Body of pancreas (tissue), 4 donors: ENCODE measurements around the gene PHRF1. TPM values are rescaled to one million over a fixed set of nuclear protein-coding genes. Genes with fewer than 3 reads are reported as not detected.

Experiments used
- ATAC-seq: fragments of 150-250 bp; one replicate; pipeline ENCODE4 v1.9.1; 2016
- DNase-seq, 4 donors: peaks; one replicate each; pipeline ENCODE4 v3.0.0-alpha.2; 2019
- H3K27ac ChIP-seq, 4 donors: fragments of 200-600 bp; sonication (generic); 1 replicate in 3 of 4; 2 replicates in 1 of 4; pipeline versions ENCODE4 v1.5.1 to v1.6.1; 2016 to 2019; ENCODE audit warnings: mild to moderate bottlenecking in 1 of 4, mixed read lengths in 1 of 4, moderate library complexity in 1 of 4
- H3K27me3 ChIP-seq, 2 donors: fragments of 200-600 bp; sonication (generic); one replicate each; pipeline ENCODE4 v1.6.0; 2016; ENCODE audit warnings: mild to moderate bottlenecking in 1 of 2
- H3K36me3 ChIP-seq, 2 donors: fragments of 200-600 bp; sonication (generic); replicated peaks in 1 of 2; 2 replicates each; pipeline ENCODE4 v1.5.1; 2016; ENCODE audit warnings: low read depth in 2 of 2; ENCODE audit not compliant: insufficient read depth in 1 of 2
- H3K4me1 ChIP-seq: fragments of 200-600 bp; sonication (generic); one replicate; pipeline ENCODE4 v1.6.0; 2016
- H3K4me3 ChIP-seq, 2 donors: fragments of 200-600 bp; sonication (generic); 1 replicate in 1 of 2; 2 replicates in 1 of 2; pipeline ENCODE4 v1.5.1; 2016 to 2019
- H3K9me3 ChIP-seq, 3 donors: fragments of 200-600 bp; sonication (generic); 1 replicate in 2 of 3; 2 replicates in 1 of 3; pipeline ENCODE4 v1.5.1; 2016
- POLR2A ChIP-seq, 3 donors: fragments of 450-650 bp; IDR thresholded peaks; one replicate each; pipeline ENCODE4 v1.6.1; 2016; ENCODE audit warnings: antibody characterized with exemption in 3 of 3, mild to moderate bottlenecking in 2 of 3
- WGBS, 2 donors: methylation state at CpG; one replicate each; pipeline ENCODE4 v1.1.5; 2017; 5-methylcytosine and 5-hydroxymethylcytosine counted together
- intact Hi-C: fragments of 100-400 bp; cut with DNase I; formaldehyde crosslinking; loops from one replicate; pipeline ENCODE4 v1.15.1; 2023
- total RNA-seq, 2 donors: library from RNA; depleted of rRNA; stranded (reverse); fragments of >200 nt; gene quantifications; one replicate each; pipeline ENCODE4 v1.1.0, GENCODE V29; 2016
- TF ChIP-seq, protein P1 (sequence below), 7 experiments: fragments of 450-650 bp in 4 of 7; fragments of 200-600 bp in 3 of 7; sonication (generic) in 3 of 7; IDR thresholded peaks; one replicate each; pipeline ENCODE4 v1.5.1; 2016 to 2019; ENCODE audit warnings: antibody characterized with exemption in 7 of 7

The PHRF1 gene
- total RNA-seq, 2 donors from 2014 or later: 18.2 to 34.3 TPM

DNA sequence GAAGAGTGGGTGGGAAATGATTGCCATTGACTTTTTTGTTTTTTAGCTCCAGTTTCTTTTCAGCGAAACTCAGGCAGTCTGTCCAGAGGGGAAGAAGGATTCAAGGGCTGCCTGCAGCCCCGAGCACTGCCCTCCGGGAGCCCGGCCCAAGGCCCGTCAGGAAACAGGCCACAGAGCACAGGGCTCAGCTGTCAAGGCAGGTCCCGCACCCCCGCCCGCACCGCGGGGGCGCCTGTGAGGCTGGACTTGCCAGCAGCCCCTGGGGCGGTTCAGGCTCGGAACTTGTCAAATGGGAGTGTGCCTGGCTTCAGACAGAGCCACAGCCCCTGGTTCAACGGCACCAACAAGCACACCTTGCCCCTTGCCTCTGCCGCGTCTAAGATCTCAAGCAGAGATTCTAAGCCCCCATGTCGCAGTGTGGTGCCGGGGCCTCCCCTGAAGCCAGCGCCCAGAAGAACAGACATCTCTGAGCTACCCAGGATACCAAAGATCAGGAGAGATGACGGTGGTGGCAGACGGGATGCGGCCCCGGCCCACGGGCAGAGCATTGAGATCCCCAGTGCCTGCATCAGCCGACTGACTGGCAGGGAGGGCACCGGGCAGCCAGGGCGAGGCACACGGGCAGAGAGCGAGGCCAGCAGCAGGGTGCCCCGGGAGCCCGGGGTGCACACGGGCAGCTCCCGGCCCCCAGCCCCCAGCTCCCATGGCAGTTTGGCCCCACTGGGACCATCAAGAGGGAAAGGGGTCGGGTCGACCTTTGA lies 30.9 kb downstream of the PHRF1 start:
- no peak overlapping the region for H3K27ac ChIP-seq
- no peak overlapping the region for H3K4me3 ChIP-seq
- ATAC-seq (no peak), DNase-seq (no peak)
- no peaks in the 10 kb centered on the region for H3K4me1 ChIP-seq
- intact Hi-C loops: no loop called here
- WGBS, 2 donors: 89% methylated on average over 3 to 34 of the region's 35 CpGs
- no peaks in the 10 kb centered on the region for H3K27me3 ChIP-seq
- H3K9me3 ChIP-seq: no peaks in the 10 kb centered on the region
- peaks cover 25 to 65% of the 10 kb centered on the region in 2 donors for H3K36me3 ChIP-seq
- TF ChIP-seq, protein P1, sequence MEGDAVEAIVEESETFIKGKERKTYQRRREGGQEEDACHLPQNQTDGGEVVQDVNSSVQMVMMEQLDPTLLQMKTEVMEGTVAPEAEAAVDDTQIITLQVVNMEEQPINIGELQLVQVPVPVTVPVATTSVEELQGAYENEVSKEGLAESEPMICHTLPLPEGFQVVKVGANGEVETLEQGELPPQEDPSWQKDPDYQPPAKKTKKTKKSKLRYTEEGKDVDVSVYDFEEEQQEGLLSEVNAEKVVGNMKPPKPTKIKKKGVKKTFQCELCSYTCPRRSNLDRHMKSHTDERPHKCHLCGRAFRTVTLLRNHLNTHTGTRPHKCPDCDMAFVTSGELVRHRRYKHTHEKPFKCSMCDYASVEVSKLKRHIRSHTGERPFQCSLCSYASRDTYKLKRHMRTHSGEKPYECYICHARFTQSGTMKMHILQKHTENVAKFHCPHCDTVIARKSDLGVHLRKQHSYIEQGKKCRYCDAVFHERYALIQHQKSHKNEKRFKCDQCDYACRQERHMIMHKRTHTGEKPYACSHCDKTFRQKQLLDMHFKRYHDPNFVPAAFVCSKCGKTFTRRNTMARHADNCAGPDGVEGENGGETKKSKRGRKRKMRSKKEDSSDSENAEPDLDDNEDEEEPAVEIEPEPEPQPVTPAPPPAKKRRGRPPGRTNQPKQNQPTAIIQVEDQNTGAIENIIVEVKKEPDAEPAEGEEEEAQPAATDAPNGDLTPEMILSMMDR (IDR thresholded peaks at IDR 0.05): no peak
- TF ChIP-seq POLR2A (IDR thresholded peaks at IDR 0.05): no peak

DNA sequence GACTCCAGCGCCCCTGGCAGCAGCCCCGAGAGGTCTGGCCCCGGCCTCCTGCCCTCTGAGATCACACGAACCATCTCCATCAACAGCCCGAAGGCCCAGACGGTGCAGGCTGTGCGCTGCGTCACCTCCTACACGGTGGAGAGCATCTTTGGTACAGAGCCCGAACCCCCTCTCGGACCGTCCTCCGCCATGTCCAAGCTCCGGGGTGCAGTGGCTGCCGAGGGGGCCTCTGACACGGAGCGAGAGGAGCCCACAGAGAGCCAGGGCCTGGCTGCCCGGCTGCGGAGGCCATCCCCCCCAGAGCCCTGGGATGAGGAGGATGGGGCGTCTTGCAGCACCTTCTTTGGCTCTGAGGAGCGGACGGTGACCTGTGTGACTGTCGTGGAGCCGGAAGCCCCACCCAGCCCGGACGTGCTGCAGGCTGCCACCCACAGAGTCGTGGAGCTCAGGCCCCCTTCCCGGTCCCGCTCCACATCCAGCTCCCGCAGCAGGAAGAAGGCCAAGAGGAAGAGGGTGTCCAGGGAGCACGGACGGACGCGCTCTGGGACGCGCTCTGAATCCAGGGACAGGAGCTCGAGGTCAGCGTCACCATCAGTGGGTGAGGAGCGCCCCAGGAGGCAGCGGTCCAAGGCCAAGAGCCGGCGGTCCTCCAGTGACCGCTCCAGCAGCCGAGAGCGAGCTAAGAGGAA lies 31.8 kb downstream of the PHRF1 start:
- Histone ChIP-seq H3K4me3 (no peak overlapping the region), H3K4me1 (no peaks in the 10 kb centered on the region), H3K27me3 (no peaks in the 10 kb centered on the region), H3K36me3 (peaks cover 30 to 63% of the 10 kb centered on the region in 2 donors), H3K27ac (no peak overlapping the region), H3K9me3 (no peaks in the 10 kb centered on the region)
- TF ChIP-seq, protein P1 (IDR thresholded peaks at IDR 0.05): no peak
- no peak for TF ChIP-seq POLR2A (IDR thresholded peaks at IDR 0.05)
- intact Hi-C loops: no loop called here
- 86 to 89% methylated on average over 5 to 42 of the region's 45 CpGs for WGBS, 2 donors
- DNase-seq (no peak), ATAC-seq (no peak)

DNA sequence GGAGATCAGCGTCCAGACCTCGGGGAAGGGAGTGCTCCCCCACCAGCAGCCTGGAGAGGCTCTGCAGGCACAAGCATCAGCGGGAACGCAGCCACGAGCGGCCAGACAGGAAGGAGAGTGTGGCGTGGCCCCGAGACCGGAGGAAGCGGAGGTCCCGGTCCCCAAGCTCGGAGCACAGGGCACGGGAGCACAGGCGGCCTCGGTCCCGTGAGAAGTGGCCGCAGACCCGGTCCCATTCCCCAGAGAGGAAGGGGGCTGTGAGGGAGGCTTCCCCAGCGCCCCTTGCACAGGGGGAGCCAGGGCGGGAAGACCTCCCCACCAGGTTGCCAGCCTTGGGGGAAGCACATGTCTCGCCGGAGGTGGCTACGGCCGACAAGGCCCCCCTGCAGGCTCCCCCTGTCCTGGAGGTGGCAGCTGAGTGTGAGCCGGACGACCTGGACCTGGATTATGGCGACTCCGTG lies 32.6 kb downstream of the PHRF1 start:
- 85 to 95% methylated on average over 25 to 27 of the region's 28 CpGs for WGBS, 2 donors
- ATAC-seq (no peak), DNase-seq (no peak)
- Histone ChIP-seq H3K4me1 (no peaks in the 10 kb centered on the region), H3K36me3 (peaks cover 30 to 61% of the 10 kb centered on the region in 2 donors), H3K9me3 (no peaks in the 10 kb centered on the region), H3K27ac (no peak overlapping the region), H3K27me3 (no peaks in the 10 kb centered on the region), H3K4me3 (no peak overlapping the region)
- TF ChIP-seq POLR2A (IDR thresholded peaks at IDR 0.05): no peak
- TF ChIP-seq, protein P1 (IDR thresholded peaks at IDR 0.05): no peak
- intact Hi-C loops: no loop called here

DNA sequence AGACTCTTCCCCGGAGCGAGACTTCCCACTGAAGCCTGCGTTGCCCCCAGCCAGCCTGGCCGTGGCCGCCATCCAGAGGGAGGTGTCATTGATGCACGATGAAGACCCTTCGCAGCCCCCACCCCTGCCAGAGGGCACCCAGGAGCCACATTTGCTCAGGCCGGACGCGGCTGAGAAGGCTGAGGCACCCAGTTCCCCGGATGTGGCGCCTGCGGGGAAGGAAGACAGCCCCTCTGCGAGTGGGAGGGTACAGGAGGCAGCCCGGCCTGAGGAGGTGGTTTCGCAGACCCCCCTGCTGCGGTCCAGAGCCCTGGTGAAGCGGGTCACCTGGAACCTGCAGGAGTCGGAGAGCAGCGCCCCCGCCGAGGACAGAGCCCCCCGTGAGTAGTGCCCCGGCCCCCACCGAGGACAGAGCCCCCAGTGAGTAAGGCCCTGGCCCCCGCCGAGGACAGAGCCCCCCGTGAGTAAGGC lies 33.1 kb downstream of the PHRF1 start:
- DNase-seq (no peak), ATAC-seq (no peak)
- intact Hi-C loops: no loop called here
- Histone ChIP-seq H3K27me3 (no peaks in the 10 kb centered on the region), H3K36me3 (peaks cover 30 to 56% of the 10 kb centered on the region in 2 donors), H3K9me3 (no peaks in the 10 kb centered on the region), H3K4me1 (peaks cover 5% of the 10 kb centered on the region), H3K4me3 (no peak overlapping the region), H3K27ac (no peak overlapping the region)
- no peak for TF ChIP-seq POLR2A (IDR thresholded peaks at IDR 0.05)
- TF ChIP-seq, protein P1 (IDR thresholded peaks at IDR 0.05): no peak
- 94 to 97% methylated on average over 14 to 28 of the region's 28 CpGs for WGBS, 2 donors
